Measurements from ENCODE around the gene RBBP7.

RBBP7 gene

DNA sequence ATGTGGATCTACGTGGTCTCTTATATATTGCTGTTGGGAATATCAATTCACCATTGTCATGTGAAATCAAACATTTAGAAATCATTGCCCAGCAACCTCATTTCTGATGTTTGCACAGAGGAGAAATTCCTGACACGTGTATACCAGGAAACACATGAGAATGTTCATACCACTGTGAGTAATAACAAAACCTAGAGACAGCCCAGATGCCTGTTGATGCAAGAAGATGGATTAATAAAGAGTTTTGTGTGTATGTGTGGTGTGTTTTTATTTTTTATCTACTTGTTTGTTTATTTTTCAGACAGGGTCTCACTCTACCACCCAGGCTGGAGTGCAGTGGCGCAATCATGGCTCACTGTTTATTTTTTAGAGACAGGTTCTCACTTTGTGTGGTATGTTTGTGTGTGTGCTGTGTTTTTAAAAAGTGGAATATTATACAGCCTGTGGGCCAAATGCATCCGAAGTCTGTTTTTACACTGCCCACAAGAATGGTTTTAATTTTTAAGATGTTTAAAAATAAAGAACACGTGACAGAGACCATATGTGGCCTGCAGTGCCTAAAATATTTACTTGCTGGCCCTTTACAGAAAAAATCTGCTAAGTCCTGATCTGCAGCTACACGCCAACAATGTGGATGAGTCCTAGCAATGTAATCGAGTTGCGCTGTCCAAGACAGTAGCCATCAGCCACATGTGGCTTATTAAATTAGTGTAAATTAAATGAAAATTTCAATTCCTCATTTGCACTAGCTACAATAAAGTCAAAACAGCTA lies 44.7 kb downstream of the RBBP7 start:
- TF ChIP-seq, protein P1, sequence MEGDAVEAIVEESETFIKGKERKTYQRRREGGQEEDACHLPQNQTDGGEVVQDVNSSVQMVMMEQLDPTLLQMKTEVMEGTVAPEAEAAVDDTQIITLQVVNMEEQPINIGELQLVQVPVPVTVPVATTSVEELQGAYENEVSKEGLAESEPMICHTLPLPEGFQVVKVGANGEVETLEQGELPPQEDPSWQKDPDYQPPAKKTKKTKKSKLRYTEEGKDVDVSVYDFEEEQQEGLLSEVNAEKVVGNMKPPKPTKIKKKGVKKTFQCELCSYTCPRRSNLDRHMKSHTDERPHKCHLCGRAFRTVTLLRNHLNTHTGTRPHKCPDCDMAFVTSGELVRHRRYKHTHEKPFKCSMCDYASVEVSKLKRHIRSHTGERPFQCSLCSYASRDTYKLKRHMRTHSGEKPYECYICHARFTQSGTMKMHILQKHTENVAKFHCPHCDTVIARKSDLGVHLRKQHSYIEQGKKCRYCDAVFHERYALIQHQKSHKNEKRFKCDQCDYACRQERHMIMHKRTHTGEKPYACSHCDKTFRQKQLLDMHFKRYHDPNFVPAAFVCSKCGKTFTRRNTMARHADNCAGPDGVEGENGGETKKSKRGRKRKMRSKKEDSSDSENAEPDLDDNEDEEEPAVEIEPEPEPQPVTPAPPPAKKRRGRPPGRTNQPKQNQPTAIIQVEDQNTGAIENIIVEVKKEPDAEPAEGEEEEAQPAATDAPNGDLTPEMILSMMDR (IDR thresholded peaks at IDR 0.05) = no peak
- Histone ChIP-seq H3K4me3 (ENCODE audit: low read depth, low read length) (no peak overlapping the region), H3K4me1 (no peaks in the 10 kb centered on the region), H2AFZ (no peak overlapping the region), H3K9ac (no peak overlapping the region), H3K4me2 (ENCODE audit: low read length) (no peak overlapping the region), H3K36me3 (ENCODE audit: control insufficient read depth, insufficient read depth, low read length) (no peaks in the 10 kb centered on the region), H3K9me3 (ENCODE audit: control insufficient read depth, low read length) (no peaks in the 10 kb centered on the region), H3K27ac (no peak overlapping the region), H3K27me3 (ENCODE audit: control insufficient read depth, insufficient read depth, low read length) (no peaks in the 10 kb centered on the region), H3K79me2 (no peaks in the 10 kb centered on the region)

DNA sequence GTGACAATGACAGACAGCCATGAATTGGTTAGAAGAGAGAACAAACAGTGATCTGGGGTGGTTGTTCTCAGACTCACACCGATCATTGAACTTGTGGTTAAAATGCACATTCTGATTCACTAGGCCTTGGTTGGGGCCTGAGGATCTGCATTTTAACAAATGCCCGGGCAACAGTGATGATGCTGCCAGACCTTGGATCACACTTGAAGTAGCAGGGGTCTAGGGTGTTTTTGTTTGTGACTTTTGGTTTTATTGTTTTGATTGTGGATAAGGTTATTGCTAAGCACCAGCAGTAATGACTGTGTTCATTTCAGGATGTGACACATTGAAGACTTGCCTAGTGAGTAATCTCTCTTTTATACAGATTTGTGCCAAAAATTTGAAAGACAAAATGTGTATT lies 47.4 kb downstream of the RBBP7 start:
- no peaks in the 10 kb centered on the region for H3K27me3 ChIP-seq (ENCODE audit: control insufficient read depth, insufficient read depth, low read length)
- no peak overlapping the region for H3K27ac ChIP-seq
- no peak overlapping the region for H3K4me3 ChIP-seq (ENCODE audit: low read depth, low read length)
- H3K9me3 ChIP-seq (ENCODE audit: control insufficient read depth, low read length) = no peaks in the 10 kb centered on the region
- no peaks in the 10 kb centered on the region for H3K4me1 ChIP-seq
- H3K79me2 ChIP-seq = no peaks in the 10 kb centered on the region
- no peaks in the 10 kb centered on the region for H3K36me3 ChIP-seq (ENCODE audit: control insufficient read depth, insufficient read depth, low read length)
- no peak overlapping the region for H3K4me2 ChIP-seq (ENCODE audit: low read length)
- H2AFZ ChIP-seq = no peak overlapping the region
- TF ChIP-seq, protein P1 (IDR thresholded peaks at IDR 0.05) = no peak
- H3K9ac ChIP-seq = no peak overlapping the region

DNA sequence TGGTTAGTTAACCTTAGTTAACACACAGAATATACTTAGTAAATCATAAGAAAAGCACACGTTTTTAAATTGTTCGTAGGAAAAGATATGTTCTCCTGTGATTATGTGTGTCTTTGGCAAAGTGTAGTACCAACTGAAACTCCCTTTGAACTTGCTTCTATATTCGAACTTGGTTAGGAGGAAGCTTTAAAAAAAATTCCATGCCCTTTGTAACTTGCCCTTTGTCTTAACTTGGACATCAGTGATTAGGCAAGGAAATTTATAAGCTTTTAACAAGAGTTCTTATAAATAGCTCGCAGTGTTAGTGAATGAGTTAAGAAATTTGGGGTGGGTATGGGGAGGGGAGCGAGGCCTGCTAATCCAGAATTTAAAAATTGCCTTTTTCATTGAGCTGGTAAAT lies 50.5 kb downstream of the RBBP7 start:
- Histone ChIP-seq H3K4me1 (no peaks in the 10 kb centered on the region), H3K9ac (no peak overlapping the region), H3K36me3 (ENCODE audit: control insufficient read depth, insufficient read depth, low read length) (no peaks in the 10 kb centered on the region), H3K79me2 (no peaks in the 10 kb centered on the region), H2AFZ (no peak overlapping the region), H3K9me3 (ENCODE audit: control insufficient read depth, low read length) (no peaks in the 10 kb centered on the region), H3K27ac (no peak overlapping the region), H3K4me2 (ENCODE audit: low read length) (no peak overlapping the region), H3K4me3 (ENCODE audit: low read depth, low read length) (no peak overlapping the region), H3K27me3 (ENCODE audit: control insufficient read depth, insufficient read depth, low read length) (no peaks in the 10 kb centered on the region)
- TF ChIP-seq, protein P1 (IDR thresholded peaks at IDR 0.05) = no peak

DNA sequence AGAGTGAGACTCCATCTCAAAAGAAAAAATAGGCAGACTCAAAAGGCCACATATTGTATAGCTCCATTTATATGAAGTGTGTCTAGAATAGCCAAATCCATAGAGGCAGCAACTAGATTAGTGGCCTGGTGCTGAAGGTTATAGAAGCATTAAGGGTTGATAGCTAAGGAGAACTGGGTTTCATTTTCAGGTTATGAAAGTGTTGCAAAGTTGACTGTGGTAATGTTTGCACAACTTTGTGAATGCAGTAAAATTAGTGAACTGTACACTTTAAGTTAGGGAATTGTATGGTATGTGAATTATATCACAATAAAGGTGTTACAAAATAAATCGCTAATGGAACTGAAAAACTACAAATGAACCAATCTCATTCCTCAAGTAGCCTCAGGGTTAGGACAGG lies 55.6 kb downstream of the RBBP7 start:
- Histone ChIP-seq H3K27ac (no peak overlapping the region), H3K4me1 (no peaks in the 10 kb centered on the region), H3K36me3 (ENCODE audit: control insufficient read depth, insufficient read depth, low read length) (no peaks in the 10 kb centered on the region), H3K9me3 (ENCODE audit: control insufficient read depth, low read length) (no peaks in the 10 kb centered on the region), H3K27me3 (ENCODE audit: control insufficient read depth, insufficient read depth, low read length) (no peaks in the 10 kb centered on the region), H3K79me2 (peaks cover 8% of the 10 kb centered on the region), H3K9ac (no peak overlapping the region), H2AFZ (no peak overlapping the region), H3K4me3 (ENCODE audit: low read depth, low read length) (no peak overlapping the region), H3K4me2 (ENCODE audit: low read length) (no peak overlapping the region)
- TF ChIP-seq, protein P1 (IDR thresholded peaks at IDR 0.05) = no peak

DNA sequence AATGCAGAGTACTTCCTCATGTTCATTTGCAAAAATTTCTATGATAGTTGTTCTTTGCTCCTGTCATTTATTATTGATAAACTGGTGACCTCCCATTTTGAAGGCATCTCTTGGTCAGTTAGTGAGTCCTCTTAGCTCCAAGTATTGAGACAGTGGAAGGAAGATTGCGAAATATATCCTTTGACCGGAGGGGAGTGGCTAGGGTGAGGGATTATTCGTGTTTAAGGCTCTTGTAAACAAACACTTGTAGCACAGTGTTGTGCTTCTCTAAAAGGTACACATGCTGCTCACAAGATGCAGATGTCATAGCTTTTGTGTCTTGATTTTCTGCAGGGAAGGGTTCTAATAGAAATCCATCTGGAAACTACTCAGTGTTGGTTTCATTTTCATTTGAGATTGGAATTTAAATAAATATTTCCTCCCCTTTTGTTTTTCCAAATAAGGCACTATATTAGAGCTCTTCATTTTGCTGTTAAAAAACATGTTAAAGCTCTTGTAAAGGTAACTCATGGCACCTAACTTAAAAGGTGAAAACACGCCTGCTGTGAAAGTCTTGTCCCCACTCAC lies 62.1 kb downstream of the RBBP7 start:
- no peaks in the 10 kb centered on the region for H3K9me3 ChIP-seq (ENCODE audit: control insufficient read depth, low read length)
- peak overlapping the region; percentile 6 for H3K4me3 ChIP-seq (ENCODE audit: low read depth, low read length)
- H2AFZ ChIP-seq = no peak overlapping the region
- TF ChIP-seq, protein P1 (IDR thresholded peaks at IDR 0.05) = no peak
- H3K27me3 ChIP-seq (ENCODE audit: control insufficient read depth, insufficient read depth, low read length) = no peaks in the 10 kb centered on the region
- peaks cover 8% of the 10 kb centered on the region for H3K79me2 ChIP-seq
- H3K27ac ChIP-seq = no peak overlapping the region
- no peaks in the 10 kb centered on the region for H3K4me1 ChIP-seq
- no peak overlapping the region for H3K9ac ChIP-seq
- H3K4me2 ChIP-seq (ENCODE audit: low read length) = no peak overlapping the region
- no peaks in the 10 kb centered on the region for H3K36me3 ChIP-seq (ENCODE audit: control insufficient read depth, insufficient read depth, low read length)
